Peyer's patch (tissue), 4 donors: ENCODE results near the gene HK3.

Source experiments
- POLR2A ChIP-seq, 2 donors: fragments of 450-650 bp; IDR thresholded peaks; one replicate each; pipeline ENCODE4 v1.5.1; 2017; ENCODE audit warnings: antibody characterized with exemption in 2 of 2, mild to moderate bottlenecking in 2 of 2, moderate library complexity in 2 of 2
- TF ChIP-seq, protein P1 (sequence below), 6 experiments: fragments of 450-650 bp in 4 of 6; fragments of 200-600 bp in 2 of 6; sonication (generic) in 1 of 6; IDR thresholded peaks; one replicate each; pipeline ENCODE4 v1.5.1; 2017 to 2019; ENCODE audit warnings: antibody characterized with exemption in 6 of 6, mild to moderate bottlenecking in 3 of 6, moderate library complexity in 1 of 6

DNA sequence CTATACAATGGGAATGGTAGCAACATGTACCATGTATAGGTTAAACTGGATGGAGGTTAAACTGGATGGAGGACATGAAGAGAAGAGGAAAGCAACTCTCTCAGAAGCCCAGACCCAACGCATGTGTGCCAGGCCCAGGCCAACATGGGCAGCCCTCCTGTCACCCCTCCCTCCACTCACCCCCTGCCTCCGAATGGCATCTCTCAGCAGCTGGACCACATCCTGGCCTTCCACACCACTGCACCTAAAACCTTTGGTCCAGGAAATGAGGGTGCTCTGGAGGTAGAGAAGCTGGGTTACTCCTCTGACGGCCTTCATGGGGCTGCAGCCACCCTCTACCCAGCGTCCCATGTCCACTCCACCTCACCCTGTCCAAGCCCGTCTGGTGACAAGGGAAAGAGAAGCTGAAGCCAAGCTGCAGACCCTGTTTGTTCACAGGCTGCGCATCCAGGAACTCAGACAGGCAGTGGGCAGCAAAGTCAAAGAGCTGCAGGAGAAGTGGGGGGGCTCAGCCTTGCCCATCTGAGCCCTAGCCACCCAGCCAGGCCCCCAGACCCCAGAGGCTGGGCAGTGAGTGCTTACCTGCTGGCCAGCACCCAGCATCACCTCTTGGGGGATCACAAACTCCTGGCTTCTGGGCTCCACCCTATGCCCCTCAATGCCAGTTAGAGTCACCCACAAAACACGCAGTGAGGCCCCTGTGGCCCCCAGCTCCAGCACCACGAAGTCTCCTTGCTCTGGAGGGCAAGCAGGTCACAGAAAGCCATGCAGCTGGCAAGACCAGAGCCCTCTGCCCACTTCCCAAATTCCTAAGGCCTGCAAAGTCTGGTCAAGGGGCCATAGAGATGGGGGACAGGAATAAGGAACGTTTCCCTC is 8.5 kb downstream of the HK3 start:
- TF ChIP-seq, protein P1, sequence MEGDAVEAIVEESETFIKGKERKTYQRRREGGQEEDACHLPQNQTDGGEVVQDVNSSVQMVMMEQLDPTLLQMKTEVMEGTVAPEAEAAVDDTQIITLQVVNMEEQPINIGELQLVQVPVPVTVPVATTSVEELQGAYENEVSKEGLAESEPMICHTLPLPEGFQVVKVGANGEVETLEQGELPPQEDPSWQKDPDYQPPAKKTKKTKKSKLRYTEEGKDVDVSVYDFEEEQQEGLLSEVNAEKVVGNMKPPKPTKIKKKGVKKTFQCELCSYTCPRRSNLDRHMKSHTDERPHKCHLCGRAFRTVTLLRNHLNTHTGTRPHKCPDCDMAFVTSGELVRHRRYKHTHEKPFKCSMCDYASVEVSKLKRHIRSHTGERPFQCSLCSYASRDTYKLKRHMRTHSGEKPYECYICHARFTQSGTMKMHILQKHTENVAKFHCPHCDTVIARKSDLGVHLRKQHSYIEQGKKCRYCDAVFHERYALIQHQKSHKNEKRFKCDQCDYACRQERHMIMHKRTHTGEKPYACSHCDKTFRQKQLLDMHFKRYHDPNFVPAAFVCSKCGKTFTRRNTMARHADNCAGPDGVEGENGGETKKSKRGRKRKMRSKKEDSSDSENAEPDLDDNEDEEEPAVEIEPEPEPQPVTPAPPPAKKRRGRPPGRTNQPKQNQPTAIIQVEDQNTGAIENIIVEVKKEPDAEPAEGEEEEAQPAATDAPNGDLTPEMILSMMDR (IDR thresholded peaks at IDR 0.05): no peak
- TF ChIP-seq POLR2A (IDR thresholded peaks at IDR 0.05): no peak
